Cardiac atrium fibroblast (primary cell): Measurements from ENCODE around the gene RMND5A. TPM values are rescaled to one million over a fixed set of nuclear protein-coding genes. Genes with fewer than 3 reads are reported as not detected.

ENCODE experiments used
- total RNA-seq: library from RNA; depleted of rRNA; stranded (reverse); fragments of >200 nt; gene quantifications from 2 replicates; pipeline ENCODE4 v1.2.3, GENCODE V29; 2015

Gene RMND5A
- 13.5 and 21.1 TPM in 2 replicates for total RNA-seq

GRCh38 chr2:86719637-86720539, at the start of gene RMND5A:
RMND5A (plus strand) TSS chr2:86720291; CDS start chr2:86720668, 377 bp downstream.

GRCh38 chr2:86790676-86791572, 70.8 kb downstream of the RMND5A start, which contains the start of gene CD8A:
CD8A (minus strand) TSS chr2:86790913; CDS start chr2:86790825, 88 bp downstream.

Other genes starting within 250 kb of the RMND5A start
- 54.7 and 56.7 TPM in 2 replicates for gene CHMP3, start 156.8 kb upstream of the RMND5A start, total RNA-seq
- 16.1 and 17.0 TPM in 2 replicates for gene RNF103, start 96.4 kb upstream of the RMND5A start, total RNA-seq
- gene CD8A, start 70.6 kb downstream of the RMND5A start, total RNA-seq: not detected in 2 replicates
- not detected in 2 replicates for gene CD8B, start 141.6 kb downstream of the RMND5A start, total RNA-seq
- not detected in 2 replicates for gene RGPD1, start 221.8 kb downstream of the RMND5A start, total RNA-seq